ENCODE results near the gene BTBD16. TPM values are rescaled to one million over a fixed set of nuclear protein-coding genes. Genes with fewer than 3 reads are reported as not detected.

BTBD16 gene
- total and polyA plus RNA-seq, 2 of the 13 experiments (the other 11 are each of a cell fraction or from before 2014, with no cell fraction given), result 5.0 to 11.9 TPM

GRCh38 chr10:122301055-122301810 lies 30.1 kb downstream of the BTBD16 start (continued):
- TF ChIP-seq PATZ1 (CRISPR knock-in tag; IDR thresholded peaks at IDR 0.05), result peak; percentile 77
- no peak for TF ChIP-seq BRD4 (CRISPR knock-in tag; IDR thresholded peaks at IDR 0.05)
- no peak for TF ChIP-seq IKZF5 (CRISPR knock-in tag; IDR thresholded peaks at IDR 0.05)
- no peak for TF ChIP-seq MBNL3 (CRISPR knock-in tag; conservative IDR thresholded peaks at IDR 0.05)
- no peak for TF ChIP-seq RERE (CRISPR knock-in tag; IDR thresholded peaks at IDR 0.05; ENCODE audit: low read depth)
- TF ChIP-seq THAP11 (CRISPR knock-in tag; IDR thresholded peaks at IDR 0.05), result peak; percentile 42
- TF ChIP-seq CENPT (CRISPR knock-in tag; IDR thresholded peaks at IDR 0.05; ENCODE audit: low read depth), result no peak
- TF ChIP-seq BCL3 (CRISPR knock-in tag; IDR thresholded peaks at IDR 0.05), result no peak
- no peak for TF ChIP-seq ZNF614 (CRISPR knock-in tag; IDR thresholded peaks at IDR 0.05; ENCODE audit: borderline replicate concordance)
- TF ChIP-seq PAXIP1 (CRISPR knock-in tag; conservative IDR thresholded peaks at IDR 0.05), result no peak
- no peak; the same call in 1 of the 2 replicates for TF ChIP-seq HDAC1 (CRISPR knock-in tag; IDR thresholded peaks at IDR 0.05)
- TF ChIP-seq HIVEP1 (CRISPR knock-in tag; IDR thresholded peaks at IDR 0.05), result no peak
- TF ChIP-seq ZNF607 (CRISPR knock-in tag; IDR thresholded peaks at IDR 0.05; ENCODE audit: borderline replicate concordance), result no peak
- peak; percentile 96 for TF ChIP-seq CEBPG (CRISPR knock-in tag; IDR thresholded peaks at IDR 0.05)
- no peak for TF ChIP-seq CREB1 (IDR thresholded peaks at IDR 0.05)
- TF ChIP-seq CREB1 (CRISPR knock-in tag; IDR thresholded peaks at IDR 0.05), result no peak

All from HepG2 (cell line).